ENCODE data around the gene ZNF559.

Gene ZNF559

DNA sequence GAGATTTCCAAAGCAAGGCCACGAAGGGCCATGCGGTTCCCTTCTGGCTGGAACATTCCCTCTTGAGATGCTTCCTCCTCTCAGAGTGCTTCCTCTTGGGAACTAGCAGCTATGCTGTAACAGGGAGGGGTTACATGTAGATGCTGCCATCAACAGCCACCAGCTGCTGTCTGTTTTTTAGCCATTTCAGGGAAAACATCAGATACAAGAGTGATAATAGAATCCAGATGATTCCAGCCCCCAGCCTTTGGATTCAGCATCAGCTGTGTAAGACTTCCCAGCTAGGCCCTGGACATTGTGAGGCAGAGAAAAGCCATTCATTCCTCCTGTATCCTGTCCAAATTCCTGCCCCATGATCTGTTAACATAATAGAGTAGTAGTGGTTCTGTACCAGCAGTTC is 30.7 kb downstream of the ZNF559 start:
- DNase-seq, result no peak

- DNase-seq, result no peak
Observed at GRCh38 chr19:9362905-9363304, 38.9 kb downstream of the ZNF559 start, which contains the start of gene ZNF177. Gene ZNF177 (plus strand): TSS chr19:9363013. CDS start chr19:9378312, 15,299 bp downstream.

- DNase-seq, result no peak
Observed at GRCh38 chr19:9370738-9371619, 47.0 kb downstream of the ZNF559 start.

DNA sequence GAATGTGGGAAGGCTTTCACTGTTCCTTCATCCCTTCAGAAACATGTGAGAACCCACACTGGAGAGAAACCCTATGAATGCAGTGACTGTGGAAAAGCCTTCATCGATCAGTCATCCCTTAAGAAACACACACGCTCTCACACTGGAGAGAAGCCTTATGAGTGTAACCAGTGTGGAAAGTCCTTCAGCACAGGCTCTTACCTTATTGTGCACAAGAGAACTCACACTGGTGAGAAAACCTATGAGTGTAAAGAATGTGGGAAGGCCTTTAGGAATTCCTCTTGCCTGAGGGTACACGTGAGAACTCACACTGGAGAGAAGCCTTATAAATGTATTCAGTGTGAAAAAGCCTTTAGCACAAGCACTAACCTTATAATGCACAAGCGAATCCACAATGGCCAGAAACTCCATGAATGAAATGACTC is 57.4 kb downstream of the ZNF559 start:
- no peak for DNase-seq

Measured in NCI-H1694 (cell line).